A549 (cell line): ENCODE data around the gene PPP1R9B.

ENCODE experiments used
- CEBPB ChIP-seq, 2 experiments: fragments of >200 bp in 1 of 2; sonication (Bioruptor Twin) in 1 of 2; formaldehyde crosslinking in 1 of 2; IDR thresholded peaks; 2 replicates each; pipeline ENCODE4 v1.6.1; 2012 to 2016
- CHD2 ChIP-seq: fragments of 150-350 bp; IDR thresholded peaks from 2 replicates; pipeline ENCODE4 v1.6.1; 2014; ENCODE audit warnings: low read length; ENCODE audit not compliant: partially characterized antibody
- CTCF ChIP-seq: fragments of >200 bp; sonication (Bioruptor Twin); formaldehyde crosslinking; IDR thresholded peaks from 3 replicates; pipeline ENCODE4 v1.5.1; 2016
- EHMT2 ChIP-seq: fragments of 200-600 bp; sonication (generic); IDR thresholded peaks from 2 replicates; pipeline ENCODE4 v1.6.1; 2016; ENCODE audit warnings: antibody characterized with exemption, low read depth, mild to moderate bottlenecking, moderate library complexity
- EP300 ChIP-seq, 2 experiments: fragments of >200 bp; sonication (Bioruptor Twin); formaldehyde crosslinking; IDR thresholded peaks; 2 replicates in 1 of 2; 3 replicates in 1 of 2; pipeline ENCODE4 v1.6.1; 2016 to 2017
- FOSB ChIP-seq: fragments of 250-450 bp; sonication (Bioruptor Pico); IDR thresholded peaks from 2 replicates; pipeline ENCODE4 v1.5.0; 2020; ENCODE audit warnings: mild to moderate bottlenecking, moderate library complexity
- FOSL2 ChIP-seq, 2 experiments: fragments of 450-650 bp in 1 of 2; fragments of >200 bp in 1 of 2; sonication (Bioruptor Twin) in 1 of 2; formaldehyde crosslinking; IDR thresholded peaks; 2 replicates each; pipeline versions ENCODE4 v1.5.0 to v1.6.1; 2016 to 2020; ENCODE audit warnings: mild to moderate bottlenecking in 1 of 2, moderate library complexity in 1 of 2
- HDAC2 ChIP-seq: fragments of 200-600 bp; sonication (generic); IDR thresholded peaks from 2 replicates; pipeline ENCODE4 v1.6.1; 2016
- NPAS2 ChIP-seq: fragments of 250-450 bp; sonication (Bioruptor Pico); IDR thresholded peaks from 2 replicates; pipeline ENCODE4 v1.8.0; 2022; ENCODE audit warnings: mild to moderate bottlenecking, moderate library complexity, borderline replicate concordance
- NR3C1 ChIP-seq: fragments of >200 bp; sonication (Bioruptor Twin); formaldehyde crosslinking; IDR thresholded peaks from 3 replicates; pipeline ENCODE4 v1.6.1; 2017
- PHF8 ChIP-seq: fragments of 200-600 bp; sonication (generic); IDR thresholded peaks from 2 replicates; pipeline ENCODE4 v1.6.1; 2016; ENCODE audit warnings: low read depth, mild to moderate bottlenecking, antibody characterized with exemption, moderate library complexity, borderline replicate concordance
- POLR2A ChIP-seq: IDR thresholded peaks from 2 replicates; pipeline ENCODE4 v1.6.1; 2012; ENCODE audit warnings: mild to moderate bottlenecking, low read length
- SMC3 ChIP-seq: fragments of >200 bp; sonication (Bioruptor Twin); formaldehyde crosslinking; IDR thresholded peaks from 3 replicates; pipeline ENCODE4 v1.6.1; 2018; ENCODE audit warnings: inconsistent platforms

- TF ChIP-seq POLR2A = no peak
- TF ChIP-seq SMC3 = no peak
- no peak for TF ChIP-seq CTCF
- TF ChIP-seq FOSB (CRISPR knock-in tag) = no peak
- no peak for TF ChIP-seq CHD2
- no peak for TF ChIP-seq CEBPB (IDR thresholded peaks at IDR 0.05)
- TF ChIP-seq EHMT2 = no peak
- no peak for TF ChIP-seq HDAC2
- TF ChIP-seq EP300 (IDR thresholded peaks at IDR 0.05) = no peak
- no peak for TF ChIP-seq FOSL2 (IDR thresholded peaks at IDR 0.05)
- TF ChIP-seq FOSL2 (CRISPR knock-in tag; IDR thresholded peaks at IDR 0.05) = no peak
- TF ChIP-seq PHF8 = no peak
- TF ChIP-seq NR3C1 = no peak
- no peak for TF ChIP-seq NPAS2 (CRISPR knock-in tag)
Observed at GRCh38 chr17:50114401-50114800, 36.1 kb downstream of the PPP1R9B start.
